Fibroblast of villous mesenchyme (primary cell): ENCODE measurements around the gene CBX5. TPM values are rescaled to one million over a fixed set of nuclear protein-coding genes. Genes with fewer than 3 reads are reported as not detected.

Experiments used
- DNase-seq: peaks from one replicate; pipeline ENCODE4 v3.0.0-alpha.2; 2010; ENCODE audit warnings: low read depth
- H3K4me3 ChIP-seq: 2 replicates; pipeline ENCODE4 v1.5.1; 2011; ENCODE audit warnings: low read depth, mild to moderate bottlenecking, low read length
- CTCF ChIP-seq: IDR thresholded peaks from 2 replicates; pipeline ENCODE4 v1.5.1; 2012; ENCODE audit warnings: low read depth, mild to moderate bottlenecking, low read length; ENCODE audit not compliant: insufficient read depth
- total RNA-seq: library from RNA; depleted of rRNA; stranded (reverse); fragments of >200 nt; gene quantifications from 2 replicates; pipeline ENCODE4 v1.2.3, GENCODE V29; 2012

CBX5 gene
- total RNA-seq, 1 donor: 68.7 TPM

DNA sequence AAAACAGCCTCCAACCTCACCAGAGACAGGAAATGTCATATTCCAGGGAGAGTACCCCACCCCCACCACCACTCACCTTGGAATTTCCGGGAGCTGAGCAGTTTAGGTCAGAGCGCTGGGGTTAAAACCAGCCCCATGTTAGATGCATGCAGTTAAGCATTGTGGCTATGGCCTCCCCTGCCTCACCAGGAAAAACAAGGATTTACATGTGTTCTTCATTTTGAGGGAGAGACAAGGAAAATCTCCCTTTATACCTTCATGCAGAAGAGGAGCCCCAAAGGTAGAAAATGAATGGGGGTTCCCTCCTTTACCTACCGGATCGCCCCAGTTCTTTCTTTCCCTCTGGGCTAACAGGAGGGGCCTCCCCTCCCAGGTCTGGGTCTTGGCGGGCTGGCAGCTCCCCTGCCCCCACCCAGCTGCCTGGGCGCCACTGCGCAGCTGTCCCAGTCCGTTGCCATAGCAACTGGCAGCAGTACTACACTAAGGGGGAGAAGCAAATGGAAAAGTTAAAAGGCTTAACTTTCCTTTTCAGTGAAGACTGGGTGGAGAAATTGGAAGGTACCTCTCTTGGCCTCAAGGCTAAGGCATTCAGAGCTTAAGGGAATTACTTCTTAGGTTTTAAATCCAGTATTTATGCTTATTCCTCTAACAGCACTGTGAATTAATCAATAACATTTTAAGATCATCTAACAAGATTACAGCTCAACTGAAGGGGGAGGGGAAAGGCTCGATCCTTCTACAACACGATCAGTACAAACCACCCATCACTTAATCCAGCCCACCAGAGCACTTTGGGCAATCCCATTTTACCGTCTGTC, 20.5 kb downstream of the CBX5 start:
- peak overlapping the region; percentile 50 for H3K4me3 ChIP-seq
- TF ChIP-seq CTCF: no peak
- peak; percentile 88 for DNase-seq

DNA sequence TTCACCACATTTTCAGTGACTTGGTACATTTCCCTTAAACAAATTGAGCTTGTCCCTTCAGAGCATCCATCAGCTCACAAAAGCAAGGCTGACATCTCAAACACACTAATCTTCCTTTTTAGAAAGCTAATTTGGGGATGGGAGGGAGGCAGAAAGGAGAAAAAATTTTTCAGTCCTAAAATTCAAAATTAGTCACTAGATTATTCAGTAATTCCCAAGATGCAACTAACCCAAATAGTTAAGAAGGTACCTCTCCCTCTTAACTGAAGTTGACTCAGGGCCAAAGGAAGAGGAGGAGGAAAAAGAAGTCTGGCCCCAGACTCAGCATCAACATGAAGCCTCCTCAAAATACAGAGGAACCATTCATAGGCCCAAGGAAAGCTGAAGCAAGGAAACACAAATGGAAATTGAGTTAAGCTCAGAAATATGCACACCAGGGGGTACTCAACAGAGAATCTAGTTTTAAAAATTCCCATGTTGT, 21.7 kb downstream of the CBX5 start:
- TF ChIP-seq CTCF: no peak
- DNase-seq: peak; percentile 16
- no peak overlapping the region for H3K4me3 ChIP-seq

- DNase-seq: no peak
- TF ChIP-seq CTCF: no peak
- H3K4me3 ChIP-seq: no peak overlapping the region
These were observed 22.6 kb downstream of the CBX5 start for GRCh38 chr12:54257332-54257731.

GRCh38 chr12:54253240-54253639, 26.7 kb downstream of the CBX5 start:
- no peak for DNase-seq
- H3K4me3 ChIP-seq: no peak overlapping the region
- TF ChIP-seq CTCF: no peak

DNA sequence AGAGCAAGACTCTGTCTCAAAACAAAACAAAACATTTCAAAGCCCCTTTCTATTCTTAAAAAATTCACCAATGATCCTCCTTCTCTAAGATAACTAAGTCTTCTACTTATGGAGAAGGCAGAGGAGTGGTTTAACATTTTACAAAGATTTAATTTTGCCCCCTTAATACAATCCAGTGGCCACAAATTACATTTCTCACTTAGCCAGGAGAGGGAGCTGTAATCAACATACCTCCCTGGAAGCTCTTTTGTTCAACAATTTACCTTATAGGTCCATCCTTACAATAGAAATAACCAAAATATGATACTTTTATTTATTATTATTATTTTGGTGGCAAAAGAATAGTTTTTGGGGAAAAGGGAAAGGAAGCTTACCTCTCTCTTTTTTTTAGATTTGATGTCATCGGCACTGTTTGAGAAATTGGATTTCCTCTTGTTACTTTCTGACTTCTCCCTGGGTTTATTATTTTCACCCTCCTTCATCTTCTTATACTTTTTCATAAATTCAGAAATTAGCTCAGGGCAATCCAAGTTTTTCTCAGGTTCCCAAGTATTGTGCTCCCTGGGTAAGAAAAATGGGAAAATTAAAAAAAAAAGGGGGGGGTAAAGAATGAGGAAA, 28.1 kb downstream of the CBX5 start:
- DNase-seq: peak; percentile 55
- TF ChIP-seq CTCF: peak; percentile 69
- no peak overlapping the region for H3K4me3 ChIP-seq

DNA sequence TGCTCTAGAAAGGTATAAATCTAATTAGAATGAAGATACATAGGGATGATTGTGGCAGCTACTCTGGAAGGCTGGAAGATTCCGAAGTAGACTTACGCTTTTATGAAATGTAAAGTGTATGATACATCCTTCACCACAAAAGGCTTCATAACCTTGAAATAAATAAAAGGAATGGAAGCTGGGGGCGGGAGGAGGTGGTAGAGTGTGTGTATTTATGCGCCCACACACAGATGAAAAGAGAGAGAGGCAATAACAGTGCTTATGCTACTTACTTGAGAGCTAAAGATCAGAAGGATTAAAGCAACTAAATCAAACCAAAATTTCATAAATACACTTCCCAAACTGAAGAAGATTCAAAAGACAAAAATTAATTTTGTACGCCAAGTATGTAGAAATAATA, 30.4 kb downstream of the CBX5 start:
- H3K4me3 ChIP-seq: no peak overlapping the region
- DNase-seq: no peak
- no peak for TF ChIP-seq CTCF
